Fibroblast of gingiva (primary cell): ENCODE data around the gene CRLF1.
A peak's percentile ranks its signal among the peaks of the same experiment; 100 is the strongest.

Experiments
- DNase-seq: peaks from one replicate; pipeline ENCODE4 v3.0.0-alpha.2; 2011; ENCODE audit warnings: low read depth

CRLF1 gene

GRCh38 chr19:18557411-18558201, 49.0 kb downstream of the CRLF1 start, which contains the start of gene KXD1:
KXD1 (plus strand) TSS chr19:18557870; CDS start chr19:18562057, 4,187 bp downstream.
- peak; percentile 99 for DNase-seq

- DNase-seq = no peak
These were observed 55.0 kb downstream of the CRLF1 start for GRCh38 chr19:18551631-18552030.

- DNase-seq = peak; percentile 48
These were observed 62.7 kb downstream of the CRLF1 start for GRCh38 chr19:18543814-18544475.
